Type B pancreatic cell (in vitro differentiated cells): Measurements from ENCODE around the gene ERC2. TPM values are rescaled to one million over a fixed set of nuclear protein-coding genes. Genes with fewer than 3 reads are reported as not detected.

ENCODE experiments used
- DNase-seq: peaks from one replicate; pipeline ENCODE4 v3.0.0; 2021; ENCODE audit warnings: mixed read lengths; ENCODE audit not compliant: unreplicated experiment; ENCODE audit errors: extremely low spot score
- H3K27ac Mint-ChIP-seq: 2 replicates; pipeline ENCODE4 v1.8.0; 2021; ENCODE audit warnings: mild to moderate bottlenecking, mixed read lengths
- H3K27me3 Mint-ChIP-seq: 2 replicates; pipeline ENCODE4 v1.8.0; 2021; ENCODE audit warnings: mixed read lengths
- H3K36me3 Mint-ChIP-seq: 2 replicates; pipeline ENCODE4 v1.8.0; 2021; ENCODE audit warnings: mixed read lengths
- H3K4me1 Mint-ChIP-seq: one replicate; pipeline ENCODE4 v1.8.0; 2021; ENCODE audit warnings: mixed read lengths; ENCODE audit not compliant: unreplicated experiment
- H3K4me3 Mint-ChIP-seq: 2 replicates; pipeline ENCODE4 v1.8.0; 2021; ENCODE audit warnings: mild to moderate bottlenecking, mixed read lengths
- H3K9me3 Mint-ChIP-seq: 2 replicates; pipeline ENCODE4 v1.8.0; 2021; ENCODE audit warnings: mixed read lengths
- total RNA-seq: library from RNA; stranded (reverse); gene quantifications from 2 replicates; pipeline ENCODE4 v1.2.1, GENCODE V29; 2021; ENCODE audit warnings: low replicate concordance
- TF ChIP-seq, protein P1 (sequence below): fragments of 200-600 bp; sonication (generic); conservative IDR thresholded peaks from 2 replicates; pipeline ENCODE4 v1.5.0; 2021; ENCODE audit warnings: antibody characterized with exemption, mild to moderate bottlenecking

Gene ERC2
- total RNA-seq, 1 donor from 2014 or later, result 6.1 TPM

- Mint-ChIP-seq H3K27me3 (peaks cover 15% of the 10 kb centered on the region), H3K4me3 (no peak overlapping the region), H3K4me1 (peaks cover 28% of the 10 kb centered on the region), H3K9me3 (peaks cover 3% of the 10 kb centered on the region), H3K27ac (no peak overlapping the region), H3K36me3 (no peaks in the 10 kb centered on the region)
- TF ChIP-seq, protein P1, sequence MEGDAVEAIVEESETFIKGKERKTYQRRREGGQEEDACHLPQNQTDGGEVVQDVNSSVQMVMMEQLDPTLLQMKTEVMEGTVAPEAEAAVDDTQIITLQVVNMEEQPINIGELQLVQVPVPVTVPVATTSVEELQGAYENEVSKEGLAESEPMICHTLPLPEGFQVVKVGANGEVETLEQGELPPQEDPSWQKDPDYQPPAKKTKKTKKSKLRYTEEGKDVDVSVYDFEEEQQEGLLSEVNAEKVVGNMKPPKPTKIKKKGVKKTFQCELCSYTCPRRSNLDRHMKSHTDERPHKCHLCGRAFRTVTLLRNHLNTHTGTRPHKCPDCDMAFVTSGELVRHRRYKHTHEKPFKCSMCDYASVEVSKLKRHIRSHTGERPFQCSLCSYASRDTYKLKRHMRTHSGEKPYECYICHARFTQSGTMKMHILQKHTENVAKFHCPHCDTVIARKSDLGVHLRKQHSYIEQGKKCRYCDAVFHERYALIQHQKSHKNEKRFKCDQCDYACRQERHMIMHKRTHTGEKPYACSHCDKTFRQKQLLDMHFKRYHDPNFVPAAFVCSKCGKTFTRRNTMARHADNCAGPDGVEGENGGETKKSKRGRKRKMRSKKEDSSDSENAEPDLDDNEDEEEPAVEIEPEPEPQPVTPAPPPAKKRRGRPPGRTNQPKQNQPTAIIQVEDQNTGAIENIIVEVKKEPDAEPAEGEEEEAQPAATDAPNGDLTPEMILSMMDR, result no peak
- DNase-seq, result no peak
Measured at GRCh38 chr3:55946574-55947160, 521.6 kb downstream of the ERC2 start.

GRCh38 chr3:55942868-55943267, 525.4 kb downstream of the ERC2 start:
- Mint-ChIP-seq H3K27me3 (peaks cover 19% of the 10 kb centered on the region), H3K36me3 (no peaks in the 10 kb centered on the region), H3K4me1 (peaks cover 30% of the 10 kb centered on the region), H3K4me3 (no peak overlapping the region), H3K27ac (no peak overlapping the region), H3K9me3 (peaks cover 3% of the 10 kb centered on the region)
- no peak for DNase-seq
- TF ChIP-seq, protein P1, result no peak

- Mint-ChIP-seq H3K4me3 (no peak overlapping the region), H3K9me3 (no peaks in the 10 kb centered on the region), H3K27me3 (peaks cover 22% of the 10 kb centered on the region), H3K36me3 (no peaks in the 10 kb centered on the region), H3K27ac (no peak overlapping the region), H3K4me1 (peaks cover 28% of the 10 kb centered on the region)
- TF ChIP-seq, protein P1, result no peak
- no peak for DNase-seq
Measured at GRCh38 chr3:55939287-55939686, 529.0 kb downstream of the ERC2 start.

DNA sequence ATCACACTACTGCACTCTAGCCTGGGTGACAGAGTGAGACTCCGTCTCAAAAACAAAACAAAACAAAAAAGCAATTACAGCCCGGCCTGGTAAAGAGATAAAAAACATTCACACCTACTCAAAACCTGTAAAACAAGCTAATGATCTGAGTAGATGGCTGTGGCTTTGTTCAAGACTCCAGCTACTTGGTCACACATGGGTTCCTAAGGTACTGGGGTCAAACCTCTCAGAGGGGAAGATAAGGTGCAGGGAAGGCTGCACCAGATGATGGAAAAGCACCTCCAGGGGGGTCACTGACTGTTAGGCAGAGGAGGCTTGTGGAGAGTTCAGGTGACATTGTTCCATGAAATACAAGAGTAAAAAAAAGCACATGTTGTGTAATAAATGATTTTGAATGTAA, 531.0 kb downstream of the ERC2 start:
- no peak overlapping the region for H3K27ac Mint-ChIP-seq
- no peak overlapping the region for H3K4me3 Mint-ChIP-seq
- H3K36me3 Mint-ChIP-seq, result no peaks in the 10 kb centered on the region
- H3K9me3 Mint-ChIP-seq, result no peaks in the 10 kb centered on the region
- DNase-seq, result no peak
- TF ChIP-seq, protein P1, result no peak
- peaks cover 16% of the 10 kb centered on the region for H3K4me1 Mint-ChIP-seq
- H3K27me3 Mint-ChIP-seq, result peaks cover 18% of the 10 kb centered on the region

- Mint-ChIP-seq H3K27ac (no peak overlapping the region), H3K36me3 (no peaks in the 10 kb centered on the region), H3K4me3 (no peak overlapping the region), H3K9me3 (no peaks in the 10 kb centered on the region), H3K4me1 (peaks cover 16% of the 10 kb centered on the region), H3K27me3 (peaks cover 18% of the 10 kb centered on the region)
- DNase-seq, result no peak
- TF ChIP-seq, protein P1, result no peak
Measured at GRCh38 chr3:55936549-55937052, 531.7 kb downstream of the ERC2 start.

GRCh38 chr3:55935241-55935640, 533.0 kb downstream of the ERC2 start:
- DNase-seq, result no peak
- Mint-ChIP-seq H3K4me3 (no peak overlapping the region), H3K27ac (no peak overlapping the region), H3K27me3 (peaks cover 12% of the 10 kb centered on the region), H3K36me3 (no peaks in the 10 kb centered on the region), H3K9me3 (no peaks in the 10 kb centered on the region), H3K4me1 (peaks cover 14% of the 10 kb centered on the region)
- TF ChIP-seq, protein P1, result no peak
